HepG2 (cell line): ENCODE measurements around the gene C5orf34. TPM values are rescaled to one million over a fixed set of nuclear protein-coding genes. Genes with fewer than 3 reads are reported as not detected.

Experiments used
- ATF7-NPFF ChIP-seq: sonication (generic); formaldehyde crosslinking; IDR thresholded peaks from 2 replicates; pipeline ENCODE4 v1.8.1; 2023; ENCODE audit warnings: mild to moderate bottlenecking, low read depth, missing genetic modification reagents, moderate library complexity
- GFI1 ChIP-seq: sonication (generic); formaldehyde crosslinking; IDR thresholded peaks from 2 replicates; pipeline ENCODE4 v1.5.0; 2020; ENCODE audit warnings: missing genetic modification reagents, mild to moderate bottlenecking, borderline replicate concordance
- KDM5B ChIP-seq: sonication (generic); formaldehyde crosslinking; IDR thresholded peaks from 2 replicates; pipeline ENCODE4 v1.4.0; 2020; ENCODE audit warnings: missing genetic modification reagents, mild to moderate bottlenecking, borderline replicate concordance
- MAFF ChIP-seq: IDR thresholded peaks from 2 replicates; pipeline ENCODE4 v1.6.1; 2011; ENCODE audit warnings: low read depth, low read length, improper control_type of control experiment
- NFIB ChIP-seq: sonication (generic); formaldehyde crosslinking; IDR thresholded peaks from 2 replicates; pipeline ENCODE4 v1.9.0; 2021; ENCODE audit warnings: missing genetic modification reagents, mild to moderate bottlenecking, borderline replicate concordance
- PHF20 ChIP-seq: sonication (generic); formaldehyde crosslinking; IDR thresholded peaks from 2 replicates; pipeline ENCODE4 v1.5.0; 2020; ENCODE audit warnings: mild to moderate bottlenecking, missing genetic modification reagents
- RBM39 ChIP-seq: fragments of 200-400 bp; formaldehyde crosslinking; IDR thresholded peaks from one replicate; pipeline ENCODE4 v1.6.1; 2018; ENCODE audit warnings: antibody characterized with exemption, mild to moderate bottlenecking, low read depth, low read length; ENCODE audit not compliant: poor library complexity, severe bottlenecking
- SNAPC2 ChIP-seq: sonication (generic); formaldehyde crosslinking; IDR thresholded peaks from 2 replicates; pipeline ENCODE4 v1.8.1; 2022; ENCODE audit warnings: mild to moderate bottlenecking, missing genetic modification reagents
- TBX2 ChIP-seq: sonication (generic); formaldehyde crosslinking; IDR thresholded peaks from 2 replicates; pipeline ENCODE4 v1.5.0; 2020; ENCODE audit warnings: missing genetic modification reagents, mild to moderate bottlenecking, borderline replicate concordance
- THAP11 ChIP-seq: IDR thresholded peaks from 2 replicates; pipeline ENCODE4 v1.6.1; 2016; ENCODE audit warnings: missing biosample characterization, missing genetic modification reagents
- ZNF292 ChIP-seq: sonication (generic); formaldehyde crosslinking; IDR thresholded peaks from 2 replicates; pipeline ENCODE4 v1.8.1; 2022; ENCODE audit warnings: mild to moderate bottlenecking, low read depth, missing genetic modification reagents, borderline replicate concordance
- ZNF501 ChIP-seq: sonication (generic); formaldehyde crosslinking; IDR thresholded peaks from 2 replicates; pipeline ENCODE4 v1.5.1; 2020; ENCODE audit warnings: mild to moderate bottlenecking, moderate library complexity, missing genetic modification reagents
- ZNF510 ChIP-seq: sonication (generic); formaldehyde crosslinking; IDR thresholded peaks from 2 replicates; pipeline ENCODE4 v1.4.0; 2020; ENCODE audit warnings: low read depth, mild to moderate bottlenecking, missing genetic modification reagents
- ZNF605 ChIP-seq: sonication (generic); formaldehyde crosslinking; IDR thresholded peaks from 2 replicates; pipeline ENCODE4 v1.8.0; 2022; ENCODE audit warnings: mild to moderate bottlenecking, missing genetic modification reagents
- ZSCAN21 ChIP-seq: sonication (generic); formaldehyde crosslinking; IDR thresholded peaks from 2 replicates; pipeline ENCODE4 v1.8.0; 2022; ENCODE audit warnings: mild to moderate bottlenecking, missing genetic modification reagents, moderate library complexity, borderline replicate concordance
- polyA plus RNA-seq, 8 experiments: library from polyadenylated mRNA; depleted of rRNA in 3 of 8; stranded (reverse) in 7 of 8; unstranded in 1 of 8; fragments of >200 nt; fragmentation: Illumina TruSeq in 4 of 8; extraction: Trizol in 4 of 8; gene quantifications; 2 replicates each; pipeline versions ENCODE4 v1.2.1 to v1.2.3, GENCODE V29; 2011 to 2016; ENCODE audit warnings: low read depth in 4 of 8, missing spikeins in 1 of 8, mixed read lengths in 1 of 8; ENCODE audit not compliant: insufficient read depth in 1 of 8
- total RNA-seq, 5 experiments: library from RNA; depleted of rRNA; stranded (reverse); fragments of >200 nt; fragmentation: Illumina TruSeq; extraction: Trizol; gene quantifications; 2 replicates each; pipeline ENCODE4 v1.2.3, GENCODE V29; 2016; ENCODE audit warnings: low read depth in 1 of 5
- TF ChIP-seq, protein P1 (sequence below): sonication (generic); formaldehyde crosslinking; IDR thresholded peaks from 2 replicates; pipeline ENCODE4 v1.9.0; 2021; ENCODE audit warnings: missing genetic modification reagents, borderline replicate concordance

Gene C5orf34
- total and polyA plus RNA-seq, 2 of the 13 experiments (the other 11 are each of a cell fraction or from before 2014, with no cell fraction given): 3.2 to 6.4 TPM

- TF ChIP-seq ZSCAN21 (no peak; the same call in 1 of the 2 replicates), PHF20 (CRISPR knock-in tag) (peak; percentile 86), GFI1 (peak; percentile 28; the same call in 1 of the 2 replicates), ATF7-NPFF (peak; percentile 42; the same call in 1 of the 2 replicates), MAFF (no peak), KDM5B (CRISPR knock-in tag) (peak; percentile 49; the same call in 1 of the 2 replicates), ZNF605 (CRISPR knock-in tag) (peak; percentile 72), ZNF292 (0 out of 2 replicates have a peak, but pooled peaks have one; percentile 12), THAP11 (CRISPR knock-in tag) (peak; percentile 85), SNAPC2 (CRISPR knock-in tag) (no peak), ZNF501 (CRISPR knock-in tag) (peak; percentile 67; the same call in 1 of the 2 replicates), ZNF510 (CRISPR knock-in tag) (0 out of 2 replicates have a peak, but pooled peaks have one; percentile 44), NFIB (CRISPR knock-in tag) (no peak), RBM39 (no peak), TBX2 (CRISPR knock-in tag) (peak; percentile 42; the same call in 1 of the 2 replicates)
- TF ChIP-seq, protein P1, sequence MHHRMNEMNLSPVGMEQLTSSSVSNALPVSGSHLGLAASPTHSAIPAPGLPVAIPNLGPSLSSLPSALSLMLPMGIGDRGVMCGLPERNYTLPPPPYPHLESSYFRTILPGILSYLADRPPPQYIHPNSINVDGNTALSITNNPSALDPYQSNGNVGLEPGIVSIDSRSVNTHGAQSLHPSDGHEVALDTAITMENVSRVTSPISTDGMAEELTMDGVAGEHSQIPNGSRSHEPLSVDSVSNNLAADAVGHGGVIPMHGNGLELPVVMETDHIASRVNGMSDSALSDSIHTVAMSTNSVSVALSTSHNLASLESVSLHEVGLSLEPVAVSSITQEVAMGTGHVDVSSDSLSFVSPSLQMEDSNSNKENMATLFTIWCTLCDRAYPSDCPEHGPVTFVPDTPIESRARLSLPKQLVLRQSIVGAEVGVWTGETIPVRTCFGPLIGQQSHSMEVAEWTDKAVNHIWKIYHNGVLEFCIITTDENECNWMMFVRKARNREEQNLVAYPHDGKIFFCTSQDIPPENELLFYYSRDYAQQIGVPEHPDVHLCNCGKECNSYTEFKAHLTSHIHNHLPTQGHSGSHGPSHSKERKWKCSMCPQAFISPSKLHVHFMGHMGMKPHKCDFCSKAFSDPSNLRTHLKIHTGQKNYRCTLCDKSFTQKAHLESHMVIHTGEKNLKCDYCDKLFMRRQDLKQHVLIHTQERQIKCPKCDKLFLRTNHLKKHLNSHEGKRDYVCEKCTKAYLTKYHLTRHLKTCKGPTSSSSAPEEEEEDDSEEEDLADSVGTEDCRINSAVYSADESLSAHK (CRISPR knock-in tag): no peak
These were observed at the start of gene C5orf34 (continued) for GRCh38 chr5:43514816-43515677.
